Fibroblast of gingiva (primary cell): ENCODE data around the gene AZU1.

Experiments used
- DNase-seq: peaks from one replicate; pipeline ENCODE4 v3.0.0-alpha.2; 2011; ENCODE audit warnings: low read depth

Gene AZU1

DNA sequence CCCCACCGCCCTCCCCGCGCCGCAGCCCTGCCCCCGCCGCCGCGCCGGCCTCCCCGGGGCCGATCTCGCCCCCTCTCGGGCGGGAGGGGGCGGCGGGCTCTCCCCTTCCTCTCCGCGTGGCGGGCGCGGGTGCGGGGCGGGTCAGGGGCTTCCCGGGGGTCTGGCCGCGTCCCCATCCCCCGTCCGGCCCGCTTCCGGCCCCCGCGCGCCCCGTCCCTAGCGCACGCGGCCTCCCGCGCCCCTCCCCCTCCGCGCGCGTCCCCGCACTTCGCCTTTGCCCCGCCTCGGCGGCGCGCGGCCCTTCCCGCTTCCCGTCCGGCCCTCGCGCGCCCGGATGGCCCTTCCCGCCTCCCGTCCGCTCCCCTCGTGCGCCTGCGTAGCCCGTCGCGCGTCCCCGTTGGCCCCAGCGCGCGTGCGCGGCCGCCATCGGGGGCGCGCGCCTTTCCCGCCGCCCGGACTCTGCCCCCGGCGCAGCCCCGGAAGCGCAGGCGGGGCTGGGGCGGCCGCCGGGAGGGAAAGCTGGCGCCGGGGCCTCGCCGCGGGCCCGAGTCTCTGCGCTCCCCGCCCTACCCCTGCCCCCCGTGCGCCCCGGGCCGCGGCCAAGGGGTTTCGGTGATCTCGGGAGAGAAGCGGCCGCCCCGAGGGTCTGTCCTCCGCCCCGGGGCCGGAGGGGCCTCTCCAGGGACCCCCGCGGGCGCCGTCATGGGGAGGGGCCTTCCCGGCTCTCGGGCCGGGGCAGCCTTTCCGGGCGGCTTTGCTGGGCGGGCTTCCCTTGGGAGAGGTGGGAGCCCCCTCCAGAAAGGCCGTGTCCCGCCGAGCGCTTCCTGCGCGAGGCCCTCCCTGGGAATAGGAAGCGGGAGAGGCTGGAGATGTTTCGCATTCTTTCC is 29.9 kb upstream of the AZU1 start:
- DNase-seq, result peak; percentile 92

DNA sequence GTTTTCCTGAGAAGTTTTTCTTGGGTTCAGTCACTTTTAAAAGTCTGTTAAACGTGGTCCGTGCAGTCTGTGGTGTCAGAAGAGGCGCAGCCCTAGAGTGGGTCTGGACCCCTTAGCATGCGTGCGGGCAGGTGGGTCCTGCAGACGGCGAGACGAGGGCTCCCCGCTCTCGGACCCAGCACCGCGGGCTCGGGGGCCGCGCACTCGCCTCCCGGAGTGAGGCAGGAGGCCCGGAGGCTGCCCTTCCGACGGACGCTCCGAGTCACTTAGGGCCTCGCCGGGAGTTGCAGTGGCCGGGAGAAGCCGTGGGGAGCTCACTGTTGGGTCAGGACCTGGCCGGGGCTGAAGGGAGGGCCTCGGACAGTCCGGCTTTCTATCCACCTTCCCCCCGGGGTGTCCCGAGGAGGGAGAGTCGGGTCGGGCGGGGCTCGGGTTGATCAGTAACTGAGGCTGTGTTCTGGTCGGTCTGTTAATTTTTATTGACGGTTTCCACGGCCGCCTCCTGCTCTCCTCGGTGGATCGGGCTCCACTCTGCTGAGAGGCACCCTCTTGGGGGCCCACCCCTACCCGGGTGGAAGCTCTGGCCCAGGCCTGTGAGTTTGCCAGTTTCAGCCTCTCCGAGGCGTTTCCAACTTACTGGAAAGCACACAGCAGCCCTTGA is 29.1 kb upstream of the AZU1 start:
- no peak for DNase-seq

DNA sequence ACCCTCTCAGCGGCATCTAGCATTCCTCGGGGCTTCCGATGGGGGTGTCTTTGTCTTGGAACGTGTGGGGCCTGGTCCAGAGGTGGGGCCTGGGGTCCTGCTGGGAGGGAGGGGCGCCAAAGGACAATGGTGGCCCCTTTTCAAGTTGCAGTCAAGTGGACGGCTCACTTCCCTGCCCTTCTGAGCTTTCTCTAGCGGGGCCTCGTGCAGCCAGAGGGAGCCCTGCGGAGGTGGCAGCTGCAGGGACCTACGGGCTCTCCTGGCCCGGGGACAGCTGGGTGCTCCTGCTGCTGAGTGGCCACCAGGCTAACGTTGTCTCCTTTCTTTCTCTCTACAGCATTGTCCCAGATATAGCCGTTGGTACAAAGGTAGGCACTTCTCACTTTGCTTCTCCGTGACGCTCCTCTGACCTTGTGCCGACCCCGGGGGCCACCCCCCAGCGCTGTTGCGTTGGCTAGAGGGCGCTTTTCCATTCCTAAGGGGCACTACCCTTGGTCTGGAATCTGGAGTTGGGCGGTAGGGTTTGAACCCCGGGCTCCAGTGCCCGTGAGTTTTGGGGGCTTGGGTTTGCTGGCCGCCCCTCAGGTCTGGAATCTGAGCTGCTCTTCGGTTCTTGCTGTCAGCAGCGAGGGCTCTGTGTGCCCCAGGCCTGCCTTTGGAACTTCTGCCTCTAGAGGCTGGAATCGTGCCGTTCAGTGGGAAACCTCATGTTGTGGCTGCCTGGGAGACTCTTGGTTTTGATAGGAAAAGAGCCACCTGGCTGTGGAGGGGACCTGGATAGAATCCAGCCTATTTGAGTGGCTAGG is 28.4 kb upstream of the AZU1 start:
- DNase-seq, result no peak

DNA sequence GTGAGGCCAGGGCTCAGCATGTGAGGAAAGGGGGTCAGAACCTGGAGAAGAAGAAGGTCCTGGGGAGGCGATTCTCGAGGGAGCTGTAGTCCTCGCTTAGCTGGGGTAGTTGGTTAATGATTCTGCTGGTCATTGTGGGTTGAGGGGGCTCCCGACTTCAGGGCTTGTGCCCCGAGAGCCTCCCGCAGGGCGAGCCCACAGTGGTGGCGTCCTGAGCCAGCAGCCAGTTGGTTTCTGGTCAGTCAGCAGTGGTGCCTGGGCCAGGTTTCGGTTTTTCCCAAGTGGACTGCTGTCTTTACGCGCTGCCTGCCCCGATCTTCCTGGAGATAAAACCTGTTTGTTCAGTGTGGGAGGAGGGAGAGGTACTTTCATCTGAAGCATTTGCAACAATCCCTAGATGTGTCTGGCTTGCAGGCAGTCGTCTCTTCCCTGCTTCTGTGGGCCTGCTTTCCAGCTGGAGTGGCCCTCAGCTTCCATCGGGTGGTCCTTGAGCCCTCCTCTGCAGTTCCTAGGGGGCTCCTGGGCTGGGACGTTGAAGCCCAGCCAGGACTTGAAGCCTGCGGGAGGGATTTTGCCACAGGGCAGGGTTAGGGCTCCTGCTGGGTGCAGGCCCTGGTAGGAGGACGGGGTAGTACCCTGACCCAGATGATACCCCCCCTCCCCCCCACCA is 27.1 kb upstream of the AZU1 start:
- no peak for DNase-seq

DNA sequence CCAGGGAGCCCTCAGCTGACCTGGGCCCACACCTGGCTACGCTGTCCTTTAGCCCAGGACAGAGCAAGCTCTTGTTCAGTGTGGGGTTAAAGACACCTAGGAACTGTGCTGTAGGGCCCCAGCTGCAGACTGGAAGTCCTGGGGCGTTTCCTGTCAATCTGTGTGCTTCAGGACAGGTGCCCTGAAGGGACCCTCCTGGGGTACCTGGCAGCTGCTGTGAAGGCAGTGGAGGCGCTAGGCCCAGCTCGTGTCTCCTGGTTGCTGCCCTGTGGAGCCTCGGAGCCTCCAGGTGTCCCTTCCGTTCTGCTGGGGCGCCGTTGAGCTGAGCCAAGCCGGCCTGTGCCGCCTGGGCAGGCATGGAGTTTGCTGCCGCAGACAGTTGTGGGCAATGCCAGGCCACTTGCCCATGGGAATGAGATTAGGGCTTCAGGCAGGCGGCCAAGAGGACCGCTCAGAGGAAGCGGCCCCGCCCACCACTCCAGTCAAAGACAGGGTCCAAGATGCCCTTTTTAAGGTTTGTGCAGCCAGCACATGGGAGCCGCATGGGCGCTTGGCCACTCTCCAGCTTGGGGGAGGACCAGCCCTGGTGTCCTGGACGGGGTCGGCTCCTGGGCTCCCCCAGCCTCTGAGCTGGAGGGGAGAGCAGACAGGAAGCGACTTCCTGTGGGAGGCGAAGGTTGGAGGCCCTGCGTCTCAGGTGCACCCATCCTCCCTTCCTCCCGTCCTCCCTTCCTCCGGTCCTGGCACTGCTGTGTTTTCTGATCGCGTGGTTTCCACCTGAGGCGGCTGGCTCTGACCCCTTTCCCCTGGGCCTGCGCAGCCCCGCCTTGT is 26.4 kb upstream of the AZU1 start:
- peak; percentile 62 for DNase-seq

DNA sequence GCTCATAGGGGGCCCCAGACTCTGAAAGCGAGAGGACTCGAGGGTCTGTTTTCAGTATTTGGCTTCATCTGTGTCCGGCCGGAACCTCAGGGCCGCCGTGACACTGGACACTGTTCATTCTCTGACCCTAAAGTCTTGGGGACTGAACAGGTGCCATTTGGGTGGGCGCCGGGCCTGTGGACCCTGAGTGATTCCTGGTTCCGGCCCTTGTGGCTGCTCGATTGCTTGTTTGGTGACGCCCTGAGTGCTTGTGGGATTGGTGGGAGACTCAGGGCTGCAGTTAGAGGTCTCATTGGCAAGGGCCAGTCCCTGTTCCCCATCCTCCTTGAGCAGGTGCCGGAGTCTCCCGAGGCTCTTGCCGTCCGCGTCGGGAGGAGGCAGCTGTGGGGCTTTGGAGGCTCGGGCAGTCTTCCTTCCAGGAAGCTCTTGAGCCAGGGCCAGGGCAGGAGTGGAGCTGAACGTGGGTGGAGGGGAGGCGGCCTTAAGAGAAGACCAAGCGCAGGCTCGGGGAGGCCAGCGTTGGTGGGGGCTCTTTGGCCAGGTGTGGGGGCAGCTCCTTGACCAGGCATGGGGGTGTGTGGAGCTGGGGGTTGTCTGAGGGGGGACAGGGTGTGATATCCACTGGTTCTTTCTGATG is 25.7 kb upstream of the AZU1 start:
- DNase-seq, result no peak

DNA sequence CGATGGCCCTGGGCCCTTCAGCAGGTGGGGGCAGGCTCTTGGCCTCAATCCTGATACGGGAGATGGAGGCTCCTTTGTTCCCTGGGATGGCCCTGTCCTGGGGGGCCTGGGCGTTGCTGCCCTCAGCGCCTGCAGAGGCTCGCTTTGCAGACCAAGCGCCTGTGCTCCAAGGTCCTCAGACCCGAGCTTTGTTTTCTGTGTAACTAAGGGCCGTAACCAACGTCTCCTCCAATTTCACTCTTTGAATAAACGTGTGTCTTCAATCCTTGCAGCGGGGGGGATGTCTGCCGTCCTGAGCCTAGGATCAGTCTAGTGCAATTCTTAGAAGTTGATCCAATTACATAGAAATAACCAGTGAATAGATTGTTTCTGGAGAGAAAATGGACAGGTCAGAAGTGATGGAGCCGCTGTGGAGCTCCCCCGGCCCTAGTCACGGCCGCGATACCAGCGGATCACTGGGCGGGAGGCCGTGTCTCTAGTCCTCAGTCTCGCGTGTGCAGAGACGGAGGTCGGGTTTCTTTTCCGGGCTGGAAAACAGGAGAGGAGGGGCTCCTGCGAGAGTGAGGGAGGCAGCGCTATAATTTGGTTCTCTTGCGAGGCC is 25.0 kb upstream of the AZU1 start:
- DNase-seq, result peak; percentile 57

DNA sequence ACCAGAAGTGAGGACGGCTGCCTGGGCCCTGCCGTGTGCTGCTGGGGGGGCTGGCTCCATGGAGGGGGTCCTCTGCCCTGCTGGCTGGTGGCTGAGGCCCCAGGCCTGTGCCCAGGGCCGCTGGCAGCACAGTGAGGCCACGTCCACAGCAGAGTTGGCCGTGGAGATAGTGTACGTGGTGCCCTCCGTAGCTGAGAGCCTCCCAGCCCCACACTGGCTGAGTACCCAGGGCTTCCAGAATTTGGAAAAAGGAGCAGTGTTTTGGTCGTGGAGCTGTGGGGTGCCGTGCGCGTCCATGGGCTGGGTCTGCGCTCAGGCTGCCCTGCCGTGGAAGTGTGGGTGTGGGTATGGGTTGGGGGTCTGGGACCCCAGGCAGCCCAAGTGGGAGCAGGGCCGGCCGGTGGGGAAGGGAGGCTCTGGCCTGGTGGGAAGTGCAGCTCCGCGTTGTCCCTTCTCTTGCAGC is 24.5 kb upstream of the AZU1 start:
- DNase-seq, result no peak

DNA sequence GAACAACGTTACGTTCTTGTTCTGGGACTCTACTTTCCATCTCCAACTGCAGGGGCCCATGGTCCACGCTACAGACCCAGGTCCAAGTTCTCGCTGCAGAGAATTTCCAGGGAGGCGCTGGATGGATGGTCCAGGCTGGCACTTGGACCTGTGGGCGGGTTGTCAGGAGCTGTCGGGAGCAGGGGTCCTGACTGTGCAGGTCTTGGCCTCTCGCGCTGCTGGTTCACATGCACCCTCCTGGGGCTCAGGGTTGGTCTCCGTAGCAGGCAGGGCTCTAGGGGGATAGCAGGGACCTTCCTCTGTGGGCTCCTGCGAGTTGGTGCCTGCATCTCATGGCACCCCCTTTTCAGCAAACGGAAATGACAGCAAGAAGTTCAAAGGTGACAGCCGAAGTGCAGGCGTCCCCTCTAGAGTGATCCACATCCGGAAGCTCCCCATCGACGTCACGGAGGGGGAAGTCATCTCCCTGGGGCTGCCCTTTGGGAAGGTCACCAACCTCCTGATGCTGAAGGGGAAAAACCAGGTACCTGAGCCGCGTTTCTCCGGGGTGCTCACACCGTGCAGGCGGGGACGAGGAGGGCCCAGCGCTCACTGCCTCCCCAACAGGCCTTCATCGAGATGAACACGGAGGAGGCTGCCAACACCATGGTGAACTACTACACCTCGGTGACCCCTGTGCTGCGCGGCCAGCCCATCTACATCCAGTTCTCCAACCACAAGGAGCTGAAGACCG is 23.8 kb upstream of the AZU1 start:
- DNase-seq, result no peak

DNA sequence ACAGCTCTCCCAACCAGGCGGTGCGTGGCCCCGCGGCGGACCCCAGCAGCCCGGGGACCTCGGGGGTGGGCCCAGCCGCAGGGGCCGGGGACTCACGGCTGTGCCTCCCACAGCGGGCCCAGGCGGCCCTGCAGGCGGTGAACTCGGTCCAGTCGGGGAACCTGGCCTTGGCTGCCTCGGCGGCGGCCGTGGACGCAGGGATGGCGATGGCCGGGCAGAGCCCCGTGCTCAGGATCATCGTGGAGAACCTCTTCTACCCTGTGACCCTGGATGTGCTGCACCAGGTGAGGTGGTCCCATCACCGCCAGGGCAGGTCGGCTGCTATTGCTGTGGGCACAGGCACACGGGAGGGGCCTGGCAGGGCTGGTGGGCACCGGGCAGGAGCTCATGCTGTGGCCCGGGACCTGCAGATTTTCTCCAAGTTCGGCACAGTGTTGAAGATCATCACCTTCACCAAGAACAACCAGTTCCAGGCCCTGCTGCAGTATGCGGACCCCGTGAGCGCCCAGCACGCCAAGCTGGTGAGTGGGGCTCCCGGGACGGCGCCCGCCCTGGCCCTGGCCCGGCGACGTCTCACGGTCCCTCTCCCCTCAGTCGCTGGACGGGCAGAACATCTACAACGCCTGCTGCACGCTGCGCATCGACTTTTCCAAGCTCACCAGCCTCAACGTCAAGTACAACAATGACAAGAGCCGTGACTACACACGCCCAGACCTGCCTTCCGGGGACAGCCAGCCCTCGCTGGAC is 23.0 kb upstream of the AZU1 start:
- DNase-seq, result no peak

DNA sequence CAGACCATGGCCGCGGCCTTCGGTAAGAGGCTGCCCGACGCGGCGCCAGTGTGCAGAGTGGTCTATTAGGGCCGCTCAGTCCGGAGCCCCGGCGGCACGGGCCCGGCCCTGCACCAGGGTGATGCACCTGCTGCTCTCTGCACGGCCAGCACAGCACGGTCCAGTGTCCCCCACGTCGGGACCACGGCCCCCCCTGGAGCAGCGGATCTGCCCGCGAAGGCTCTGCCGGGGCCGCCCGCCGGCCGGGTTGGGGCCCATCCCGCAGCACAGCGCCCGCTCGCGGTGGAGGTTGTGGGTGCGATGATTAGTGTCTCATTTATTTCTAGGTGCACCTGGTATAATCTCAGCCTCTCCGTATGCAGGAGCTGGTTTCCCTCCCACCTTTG is 22.5 kb upstream of the AZU1 start:
- DNase-seq, result no peak

DNA sequence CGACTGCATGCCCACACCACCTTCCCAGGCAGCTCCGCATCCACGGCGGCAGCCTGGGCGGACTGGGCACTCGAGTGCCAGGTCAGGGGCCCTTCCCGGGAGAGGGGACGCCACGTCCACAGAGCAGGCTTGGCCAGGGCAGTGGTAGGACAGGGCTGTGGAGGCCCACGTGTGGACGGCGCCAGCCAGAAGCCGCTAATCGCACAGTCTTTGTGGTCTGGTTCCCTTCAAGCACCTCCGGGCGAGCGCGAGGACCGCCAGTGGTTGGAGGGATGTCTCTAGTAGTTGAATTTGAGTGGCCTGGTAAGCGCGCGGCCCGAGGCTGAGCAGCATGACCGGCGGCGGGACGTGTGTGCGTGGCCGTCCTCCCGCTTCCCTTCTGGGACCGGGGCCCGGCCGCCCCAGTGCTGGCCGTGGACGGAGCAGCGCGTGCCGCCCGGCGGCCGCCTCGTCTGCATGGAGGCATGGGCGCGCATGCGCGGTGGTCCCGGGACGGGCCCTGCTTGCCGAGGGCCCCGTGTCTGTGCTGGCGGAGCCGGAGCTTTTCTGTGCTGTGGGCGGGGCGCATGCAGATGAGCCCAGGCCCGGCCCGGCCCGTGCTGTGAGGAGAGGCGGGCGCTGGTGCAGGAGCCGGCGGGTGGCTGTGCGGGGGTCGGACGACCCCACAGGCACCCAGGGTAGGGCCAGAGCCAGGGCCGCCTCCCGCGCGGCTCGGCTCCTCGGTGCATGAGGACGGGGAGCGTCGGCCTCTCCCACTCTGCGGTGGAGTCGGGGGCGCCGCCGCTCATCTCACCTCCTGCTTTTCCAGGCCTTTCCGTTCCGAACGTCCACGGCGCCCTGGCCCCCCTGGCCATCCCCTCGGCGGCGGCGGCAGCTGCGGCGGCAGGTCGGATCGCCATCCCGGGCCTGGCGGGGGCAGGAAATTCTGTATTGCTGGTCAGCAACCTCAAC is 21.8 kb upstream of the AZU1 start:
- DNase-seq, result no peak

DNA sequence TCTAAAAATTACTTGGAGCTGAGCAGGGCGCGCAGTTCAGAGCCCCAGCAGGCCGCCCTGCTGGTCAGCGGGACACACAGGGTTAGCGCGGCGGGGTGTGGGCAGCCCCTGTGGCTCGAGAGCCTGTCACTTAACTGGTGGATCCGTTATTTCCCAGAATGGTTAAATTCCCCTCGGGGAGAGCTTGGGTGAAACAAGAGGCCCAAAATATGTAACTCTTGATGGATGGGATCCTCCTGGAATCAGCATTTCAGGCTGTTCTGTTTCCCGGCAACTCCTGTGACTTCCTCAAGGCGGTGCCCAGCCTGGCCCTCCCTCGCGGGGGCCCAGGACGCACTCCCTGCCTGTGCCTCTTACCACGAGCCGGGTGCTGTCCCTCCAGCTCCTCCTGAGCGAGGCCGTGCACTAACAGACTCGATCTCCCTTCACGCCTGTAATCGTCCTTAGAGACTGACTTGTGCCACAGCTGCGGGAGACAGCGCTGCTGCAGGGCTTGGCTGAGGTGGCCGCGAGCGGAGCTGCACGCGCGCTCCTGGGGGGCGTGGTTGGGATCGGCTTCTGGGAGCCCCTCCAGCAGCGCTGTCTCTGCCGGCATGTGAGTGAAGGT is 20.7 kb upstream of the AZU1 start:
- DNase-seq, result no peak

DNA sequence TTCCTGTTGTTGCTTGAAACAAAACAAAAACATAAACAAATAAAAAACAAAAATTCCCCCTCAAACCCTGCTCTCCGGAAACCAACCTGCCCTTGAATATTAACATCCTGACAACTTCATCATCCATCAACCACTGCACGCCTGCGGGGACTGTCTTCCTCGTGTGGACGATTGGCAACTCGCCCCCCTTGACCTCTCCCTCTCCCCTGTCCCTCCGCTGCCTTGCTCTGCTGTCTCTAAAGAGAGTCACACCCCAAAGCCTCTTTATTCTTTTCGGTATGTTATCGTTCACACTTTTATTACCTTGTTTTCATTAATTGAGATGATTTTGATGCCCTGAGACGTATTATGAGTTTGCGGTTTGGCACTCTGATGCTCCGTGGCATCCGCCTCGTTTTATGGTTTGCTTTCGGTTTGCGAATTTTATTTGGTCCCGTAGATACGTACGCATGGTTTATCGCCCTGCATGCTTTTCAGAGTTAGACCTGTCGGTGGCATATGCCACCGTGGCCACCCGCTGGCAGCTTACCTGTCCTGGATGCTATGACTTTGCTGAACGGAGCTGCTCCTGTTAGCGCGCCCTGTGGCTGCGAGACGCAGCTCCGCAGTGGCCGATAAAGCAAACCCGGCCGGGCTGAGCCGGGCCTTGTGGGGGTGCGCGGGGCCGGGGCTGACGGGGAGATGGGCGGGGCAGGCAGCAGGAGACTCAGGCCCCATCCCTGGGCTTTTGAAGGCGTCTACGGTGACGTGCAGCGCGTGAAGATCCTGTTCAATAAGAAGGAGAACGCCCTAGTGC is 19.8 kb upstream of the AZU1 start:
- DNase-seq, result no peak

DNA sequence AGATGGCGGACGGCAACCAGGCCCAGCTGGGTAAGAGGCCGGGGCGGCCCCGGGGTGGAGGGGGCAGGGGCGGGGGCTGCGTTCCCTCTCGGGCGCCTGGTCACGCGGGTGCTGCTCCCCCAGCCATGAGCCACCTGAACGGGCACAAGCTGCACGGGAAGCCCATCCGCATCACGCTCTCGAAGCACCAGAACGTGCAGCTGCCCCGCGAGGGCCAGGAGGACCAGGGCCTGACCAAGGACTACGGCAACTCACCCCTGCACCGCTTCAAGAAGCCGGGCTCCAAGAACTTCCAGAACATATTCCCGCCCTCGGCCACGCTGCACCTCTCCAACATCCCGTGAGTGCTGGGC is 19.2 kb upstream of the AZU1 start:
- DNase-seq, result no peak

DNA sequence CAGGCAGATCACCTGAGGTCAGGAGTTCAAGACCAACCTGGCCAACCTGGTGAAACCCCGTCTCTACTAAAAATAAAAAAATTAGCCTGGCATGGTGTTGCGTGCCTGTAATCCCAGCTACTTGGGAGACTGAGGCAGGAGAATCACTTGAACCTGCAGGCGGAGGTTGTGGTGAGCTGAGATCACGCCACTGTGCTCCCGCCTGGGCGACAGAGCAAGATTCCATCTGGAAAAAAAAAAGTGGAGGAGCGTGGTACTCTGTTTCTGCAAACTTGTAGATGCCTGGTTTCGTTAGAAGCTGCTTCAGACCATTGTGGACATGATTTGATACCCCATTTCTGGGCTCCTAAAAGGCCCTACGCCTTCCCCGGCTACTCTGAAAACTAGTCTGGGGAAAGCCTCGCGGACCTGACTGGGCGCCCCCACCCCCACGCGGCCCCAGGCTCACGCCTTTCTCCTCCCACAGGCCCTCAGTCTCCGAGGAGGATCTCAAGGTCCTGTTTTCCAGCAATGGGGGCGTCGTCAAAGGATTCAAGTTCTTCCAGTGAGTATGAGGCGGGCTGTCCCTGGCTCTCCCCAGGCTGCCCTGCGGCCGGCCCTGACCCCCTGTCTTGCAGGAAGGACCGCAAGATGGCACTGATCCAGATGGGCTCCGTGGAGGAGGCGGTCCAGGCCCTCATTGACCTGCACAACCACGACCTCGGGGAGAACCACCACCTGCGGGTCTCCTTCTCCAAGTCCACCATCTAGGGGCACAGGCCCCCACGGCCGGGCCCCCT is 17.4 kb upstream of the AZU1 start:
- DNase-seq, result no peak
